Epithelial cell of proximal tubule (primary cell): ENCODE results near the gene OR51E2. TPM values are rescaled to one million over a fixed set of nuclear protein-coding genes. Genes with fewer than 3 reads are reported as not detected.

Source experiments
- DNase-seq: peaks from one replicate; pipeline ENCODE4 v3.0.0-alpha.2; 2011; ENCODE audit warnings: low read depth
- H3K4me3 ChIP-seq: 2 replicates; pipeline ENCODE4 v1.5.1; 2011; ENCODE audit warnings: low read depth, mild to moderate bottlenecking, low read length
- total RNA-seq: library from RNA; depleted of rRNA; stranded (reverse); fragments of >200 nt; gene quantifications from 2 replicates; pipeline ENCODE4 v1.2.3, GENCODE V29; 2015
- TF ChIP-seq, protein P1 (sequence below): conservative IDR thresholded peaks from 2 replicates; pipeline ENCODE4 v1.5.1; 2012; ENCODE audit warnings: low read depth, mild to moderate bottlenecking, low read length

The OR51E2 gene
- total RNA-seq, 1 donor from 2014 or later, result not detected

DNA sequence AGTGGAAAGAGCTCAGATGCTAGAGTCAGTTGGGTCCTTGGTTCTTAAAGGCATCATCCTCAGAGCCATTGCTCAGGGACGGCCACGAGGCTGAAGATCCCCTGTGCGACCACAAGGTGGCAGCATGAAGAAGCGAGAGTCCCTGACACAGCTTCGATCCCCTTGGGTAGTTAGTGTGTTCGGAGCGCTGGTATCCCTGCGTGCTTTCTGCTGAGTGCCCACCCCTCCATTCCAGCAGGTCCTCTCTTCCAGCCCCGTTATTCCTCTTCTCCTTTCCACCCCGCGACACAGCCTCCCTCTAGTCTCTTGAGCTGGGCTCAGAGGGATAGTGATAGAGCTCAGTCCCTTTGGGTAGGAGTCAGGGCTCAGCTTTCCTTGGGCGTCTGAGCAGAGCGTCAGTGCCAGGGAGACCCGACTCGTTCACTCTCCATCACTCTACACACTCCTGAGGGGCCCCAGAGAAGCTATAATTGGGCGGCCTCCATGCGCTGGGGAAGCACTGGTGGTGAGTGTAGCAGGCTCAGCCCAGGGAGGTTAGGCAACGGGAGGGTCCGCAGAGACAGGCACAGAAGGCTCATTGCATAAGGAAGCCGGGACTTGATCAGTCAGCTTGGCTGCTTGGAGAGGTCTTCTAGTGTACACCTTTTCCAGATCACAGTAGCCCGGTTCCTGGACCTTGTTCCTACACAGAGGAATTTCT, 60.5 kb downstream of the OR51E2 start, which contains the start of gene OR51D1:
Gene OR51D1 (plus strand): TSS at position 516 of the 700 bp plus-strand sequence. CDS start 2,314 bp downstream, outside the sequence.
- peak within 1 kb of the TSS; percentile 20 for H3K4me3 ChIP-seq

DNA sequence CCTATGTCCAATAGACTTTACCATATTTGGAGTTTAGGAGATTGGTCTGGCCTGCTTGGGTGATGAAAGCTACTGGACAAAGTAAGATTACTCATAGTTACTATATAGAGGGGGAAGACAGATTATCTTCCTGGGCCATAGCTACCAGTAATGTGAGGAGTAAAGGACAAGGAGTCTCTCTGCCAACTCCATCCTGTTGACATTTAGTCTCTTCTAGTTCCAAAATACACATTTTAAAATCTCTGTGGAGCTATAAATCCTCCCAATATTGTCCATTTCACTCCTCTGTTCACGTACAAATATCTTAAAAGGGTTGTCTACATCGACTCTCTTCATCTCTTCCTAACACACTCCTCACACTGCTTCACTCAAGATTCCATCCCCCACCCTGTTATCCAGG, 61.5 kb downstream of the OR51E2 start:
- no peak for DNase-seq
- TF ChIP-seq, protein P1, sequence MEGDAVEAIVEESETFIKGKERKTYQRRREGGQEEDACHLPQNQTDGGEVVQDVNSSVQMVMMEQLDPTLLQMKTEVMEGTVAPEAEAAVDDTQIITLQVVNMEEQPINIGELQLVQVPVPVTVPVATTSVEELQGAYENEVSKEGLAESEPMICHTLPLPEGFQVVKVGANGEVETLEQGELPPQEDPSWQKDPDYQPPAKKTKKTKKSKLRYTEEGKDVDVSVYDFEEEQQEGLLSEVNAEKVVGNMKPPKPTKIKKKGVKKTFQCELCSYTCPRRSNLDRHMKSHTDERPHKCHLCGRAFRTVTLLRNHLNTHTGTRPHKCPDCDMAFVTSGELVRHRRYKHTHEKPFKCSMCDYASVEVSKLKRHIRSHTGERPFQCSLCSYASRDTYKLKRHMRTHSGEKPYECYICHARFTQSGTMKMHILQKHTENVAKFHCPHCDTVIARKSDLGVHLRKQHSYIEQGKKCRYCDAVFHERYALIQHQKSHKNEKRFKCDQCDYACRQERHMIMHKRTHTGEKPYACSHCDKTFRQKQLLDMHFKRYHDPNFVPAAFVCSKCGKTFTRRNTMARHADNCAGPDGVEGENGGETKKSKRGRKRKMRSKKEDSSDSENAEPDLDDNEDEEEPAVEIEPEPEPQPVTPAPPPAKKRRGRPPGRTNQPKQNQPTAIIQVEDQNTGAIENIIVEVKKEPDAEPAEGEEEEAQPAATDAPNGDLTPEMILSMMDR, result no peak
- no peak overlapping the region for H3K4me3 ChIP-seq

More for the DNA sequence above, 60.5 kb downstream of the OR51E2 start, which contains the start of gene OR51D1:
- DNase-seq, result peak; percentile 2
- TF ChIP-seq, protein P1, result peak; percentile 96

Other genes starting within 250 kb of the OR51E2 start
- gene OR52K2, start 248.6 kb downstream of the OR51E2 start, total RNA-seq, result not detected in 2 replicates
- not detected in 2 replicates for gene OR52K1, start 215.2 kb downstream of the OR51E2 start, total RNA-seq
- gene OR52M1, start 152.7 kb downstream of the OR51E2 start, total RNA-seq, result not detected in 2 replicates
- gene OR52I2, start 116.1 kb downstream of the OR51E2 start, total RNA-seq, result not detected in 2 replicates
- gene OR52I1, start 103.8 kb downstream of the OR51E2 start, total RNA-seq, result not detected in 2 replicates
- 7.9 and 8.5 TPM in 2 replicates for gene TRIM68, start 89.6 kb downstream of the OR51E2 start, total RNA-seq
- not detected in 2 replicates for gene OR51D1, start 60.4 kb downstream of the OR51E2 start, total RNA-seq
- not detected in 2 replicates for gene OR51E1, start 53.9 kb downstream of the OR51E2 start, total RNA-seq
- gene MMP26, start 6.9 kb upstream of the OR51E2 start, total RNA-seq, result not detected in 2 replicates
- not detected in 2 replicates for gene OR51F1, start 72.1 kb upstream of the OR51E2 start, total RNA-seq
- not detected in 2 replicates for gene OR52R1, start 106.5 kb upstream of the OR51E2 start, total RNA-seq
- gene OR51F2, start 123.5 kb upstream of the OR51E2 start, total RNA-seq, result not detected in 2 replicates
- not detected in 2 replicates for gene OR51S1, start 151.4 kb upstream of the OR51E2 start, total RNA-seq
- not detected in 2 replicates for gene OR51T1, start 184.0 kb upstream of the OR51E2 start, total RNA-seq
- gene OR51A7, start 205.9 kb upstream of the OR51E2 start, total RNA-seq, result not detected in 2 replicates
- gene OR51G2, start 221.5 kb upstream of the OR51E2 start, total RNA-seq, result not detected in 2 replicates
- gene OR51G1, start 226.5 kb upstream of the OR51E2 start, total RNA-seq, result not detected in 2 replicates
- not detected in 2 replicates for gene OR51A4, start 249.8 kb upstream of the OR51E2 start, total RNA-seq